ENCODE results near the gene AXIN2.

Gene AXIN2

GRCh38 chr17:65556014-65556909 is 5.2 kb downstream of the AXIN2 start:
- peak; percentile 81 for FAIRE-seq
- peak; percentile 77 for DNase-seq (ENCODE audit: insufficient read length, low spot score)

- DNase-seq (ENCODE audit: insufficient read length, low spot score), result no peak
- FAIRE-seq, result no peak
Measured at GRCh38 chr17:65554553-65555223, 6.8 kb downstream of the AXIN2 start.

GRCh38 chr17:65553646-65554552 is 7.5 kb downstream of the AXIN2 start:
- DNase-seq (ENCODE audit: insufficient read length, low spot score), result no peak
- no peak for FAIRE-seq

- DNase-seq (ENCODE audit: insufficient read length, low spot score) (no peak), FAIRE-seq (no peak)
Measured at GRCh38 chr17:65553009-65553645, 8.3 kb downstream of the AXIN2 start.

- FAIRE-seq, result no peak
Measured at GRCh38 chr17:65552214-65552613, 9.2 kb downstream of the AXIN2 start.

GRCh38 chr17:65551267-65552040 is 10.0 kb downstream of the AXIN2 start:
- DNase-seq (ENCODE audit: insufficient read length, low spot score) (no peak), FAIRE-seq (no peak)

More at GRCh38 chr17:65552214-65552613, 9.2 kb downstream of the AXIN2 start:
- DNase-seq (ENCODE audit: insufficient read length, low spot score), result no peak

GRCh38 chr17:65550758-65551157 is 10.7 kb downstream of the AXIN2 start:
- DNase-seq (ENCODE audit: insufficient read length, low spot score) (no peak), FAIRE-seq (no peak)

- DNase-seq (ENCODE audit: insufficient read length, low spot score) (no peak), FAIRE-seq (no peak)
Measured at GRCh38 chr17:65550075-65550662, 11.3 kb downstream of the AXIN2 start.

GRCh38 chr17:65548269-65548969 is 13.0 kb downstream of the AXIN2 start:
- FAIRE-seq (no peak), DNase-seq (ENCODE audit: insufficient read length, low spot score) (no peak)

- DNase-seq (ENCODE audit: insufficient read length, low spot score) (no peak), FAIRE-seq (no peak)
Measured at GRCh38 chr17:65547253-65547670, 14.2 kb downstream of the AXIN2 start.

- no peak for FAIRE-seq
- DNase-seq (ENCODE audit: insufficient read length, low spot score), result no peak
Measured at GRCh38 chr17:65546579-65546978, 14.9 kb downstream of the AXIN2 start.

GRCh38 chr17:65545705-65546523 is 15.5 kb downstream of the AXIN2 start:
- DNase-seq (ENCODE audit: insufficient read length, low spot score) (no peak), FAIRE-seq (no peak)

- DNase-seq (ENCODE audit: insufficient read length, low spot score) (no peak), FAIRE-seq (no peak)
Measured at GRCh38 chr17:65544672-65545071, 16.8 kb downstream of the AXIN2 start.

- FAIRE-seq, result no peak
Measured at GRCh38 chr17:65542610-65543009, 18.8 kb downstream of the AXIN2 start.

GRCh38 chr17:65542067-65542466 is 19.4 kb downstream of the AXIN2 start:
- DNase-seq (ENCODE audit: insufficient read length, low spot score) (no peak), FAIRE-seq (no peak)

More at GRCh38 chr17:65542610-65543009, 18.8 kb downstream of the AXIN2 start:
- DNase-seq (ENCODE audit: insufficient read length, low spot score), result no peak

- DNase-seq (ENCODE audit: insufficient read length, low spot score), result no peak
- no peak for FAIRE-seq
Measured at GRCh38 chr17:65541453-65541852, 20.0 kb downstream of the AXIN2 start.

GRCh38 chr17:65539630-65540266 is 21.7 kb downstream of the AXIN2 start:
- no peak for FAIRE-seq
- DNase-seq (ENCODE audit: insufficient read length, low spot score), result no peak
